NCI-H146 treated with DMSO at 0.1 percent for 48 hours (cell line): ENCODE data around the gene L1CAM.

Experiments
- DNase-seq: peaks from one replicate; lab custom pipeline; 2025; ENCODE audit not compliant: unreplicated experiment; lab: John Stamatoyannopoulos, UW

L1CAM gene

GRCh38 chrX:153924149-153924861, 38.3 kb upstream of the L1CAM start:
- no peak for DNase-seq

- DNase-seq: no peak
Observed at GRCh38 chrX:153922932-153923857, 37.2 kb upstream of the L1CAM start.

- no peak for DNase-seq
Observed at GRCh38 chrX:153921511-153922446, 35.8 kb upstream of the L1CAM start.

GRCh38 chrX:153921070-153921469, 35.1 kb upstream of the L1CAM start:
- DNase-seq: no peak

GRCh38 chrX:153920546-153920945, 34.6 kb upstream of the L1CAM start:
- DNase-seq: no peak

GRCh38 chrX:153919281-153919680, 33.3 kb upstream of the L1CAM start:
- no peak for DNase-seq

GRCh38 chrX:153917869-153918268, 31.9 kb upstream of the L1CAM start:
- no peak for DNase-seq

- DNase-seq: no peak
Observed at GRCh38 chrX:153913701-153914100, 27.7 kb upstream of the L1CAM start.

GRCh38 chrX:153913211-153913610, 27.2 kb upstream of the L1CAM start:
- no peak for DNase-seq

GRCh38 chrX:153911798-153912197, 25.8 kb upstream of the L1CAM start:
- DNase-seq: no peak

- no peak for DNase-seq
Observed at GRCh38 chrX:153910446-153910845, 24.5 kb upstream of the L1CAM start.

GRCh38 chrX:153909980-153910360, 24.0 kb upstream of the L1CAM start:
- DNase-seq: no peak

- DNase-seq: no peak
Observed at GRCh38 chrX:153909024-153909979, 23.3 kb upstream of the L1CAM start.

GRCh38 chrX:153908219-153908860, 22.4 kb upstream of the L1CAM start:
- DNase-seq: no peak

- DNase-seq: no peak
Observed at GRCh38 chrX:153907456-153907855, 21.5 kb upstream of the L1CAM start.

GRCh38 chrX:153906126-153906917, 20.3 kb upstream of the L1CAM start:
- DNase-seq: no peak

- no peak for DNase-seq
Observed at GRCh38 chrX:153905481-153906095, 19.6 kb upstream of the L1CAM start.
